Smooth muscle cell (in vitro differentiated cells): ENCODE results near the gene VRK1. TPM values are rescaled to one million over a fixed set of nuclear protein-coding genes. Genes with fewer than 3 reads are reported as not detected.

Experiments
- DNase-seq: peaks from one replicate; lab custom pipeline; 2025; ENCODE audit not compliant: unreplicated experiment; lab: John Stamatoyannopoulos, UW
- H2AFZ ChIP-seq: fragments of 200-600 bp; sonication (generic); 2 replicates; pipeline ENCODE4 v1.6.0; 2016; ENCODE audit warnings: antibody characterized with exemption, low read depth, mild to moderate bottlenecking
- H3F3A ChIP-seq: fragments of 200-600 bp; sonication (generic); 2 replicates; pipeline ENCODE4 v1.6.0; 2017; ENCODE audit warnings: antibody characterized with exemption, low read depth
- H3K27ac ChIP-seq: fragments of 200-600 bp; sonication (generic); 2 replicates; pipeline ENCODE4 v1.5.1; 2016; ENCODE audit warnings: low read depth, mild to moderate bottlenecking
- H3K27me3 ChIP-seq: fragments of 200-600 bp; sonication (generic); 2 replicates; pipeline ENCODE4 v1.6.1; 2016; ENCODE audit warnings: low read depth, mild to moderate bottlenecking
- H3K36me3 ChIP-seq: fragments of 200-600 bp; sonication (generic); 2 replicates; pipeline ENCODE4 v1.5.1; 2016; ENCODE audit warnings: low read depth
- H3K4me1 ChIP-seq: fragments of 200-600 bp; sonication (generic); 2 replicates; pipeline ENCODE4 v1.5.1; 2016; ENCODE audit warnings: low read depth
- H3K4me2 ChIP-seq: fragments of 200-600 bp; sonication (generic); 2 replicates; pipeline ENCODE4 v1.6.0; 2016; ENCODE audit warnings: mild to moderate bottlenecking
- H3K4me3 ChIP-seq: fragments of 200-600 bp; sonication (generic); 2 replicates; pipeline ENCODE4 v1.5.1; 2016; ENCODE audit warnings: mild to moderate bottlenecking
- H3K79me2 ChIP-seq: fragments of 200-600 bp; sonication (generic); 2 replicates; pipeline ENCODE4 v1.6.0; 2016; ENCODE audit warnings: low read depth, mild to moderate bottlenecking
- H3K9ac ChIP-seq: fragments of 200-600 bp; sonication (generic); 2 replicates; pipeline ENCODE4 v1.6.0; 2016; ENCODE audit warnings: low read depth
- H3K9me3 ChIP-seq: fragments of 200-600 bp; sonication (generic); replicated peaks from 2 replicates; pipeline ENCODE4 v1.5.1; 2016; ENCODE audit warnings: low read depth
- H4K20me1 ChIP-seq: fragments of 200-600 bp; sonication (generic); 2 replicates; pipeline ENCODE4 v1.6.0; 2016; ENCODE audit warnings: low read depth
- CTCF ChIP-seq: fragments of 200-600 bp; sonication (generic); IDR thresholded peaks from 2 replicates; pipeline ENCODE4 v1.5.1; 2017; ENCODE audit warnings: borderline replicate concordance, mild to moderate bottlenecking, antibody characterized with exemption; ENCODE audit not compliant: insufficient read depth, poor library complexity, severe bottlenecking
- WGBS: methylation state at CpG from one replicate; pipeline ENCODE4 v1.1.7; 2016; ENCODE audit warnings: low lambda C conversion rate; 5-methylcytosine and 5-hydroxymethylcytosine counted together
- polyA plus RNA-seq: library from polyadenylated mRNA; unstranded; fragments of >200 nt; fragmentation: Nextera tagmentation; extraction: Ambion mirVana; gene quantifications from 2 replicates; pipeline ENCODE4 v1.2.1, GENCODE V29; 2016
- total RNA-seq: library from RNA; depleted of rRNA; stranded (reverse); fragments of >200 nt; gene quantifications from 2 replicates; pipeline ENCODE4 v1.2.3, GENCODE V29; 2014

The VRK1 gene
- total and polyA plus RNA-seq, 2 experiments from 2014 or later = 13.7 to 13.9 TPM

- Histone ChIP-seq H4K20me1 (peaks cover 8% of the 10 kb centered on the region), H3K9ac (no peak overlapping the region), H3K27me3 (no peaks in the 10 kb centered on the region), H3K79me2 (peaks cover 51% of the 10 kb centered on the region), H3F3A (no peaks in the 10 kb centered on the region), H3K4me1 (peaks cover 11% of the 10 kb centered on the region), H2AFZ (no peak overlapping the region), H3K27ac (no peak overlapping the region), H3K4me3 (no peak overlapping the region), H3K36me3 (no peaks in the 10 kb centered on the region), H3K4me2 (no peak overlapping the region), H3K9me3 (no peaks in the 10 kb centered on the region)
- DNase-seq = no peak
- TF ChIP-seq CTCF = no peak
- WGBS = 86% methylated on average over 5 of the region's 5 CpGs
These were observed 4.7 kb downstream of the VRK1 start for GRCh38 chr14:96801931-96802330.

GRCh38 chr14:96802963-96803362 lies 5.8 kb downstream of the VRK1 start:
- no peaks in the 10 kb centered on the region for H3F3A ChIP-seq
- DNase-seq = no peak
- H3K4me1 ChIP-seq = peaks cover 10% of the 10 kb centered on the region
- H3K4me3 ChIP-seq = no peak overlapping the region
- 95% methylated on average over 5 of the region's 5 CpGs for WGBS
- peaks cover 46% of the 10 kb centered on the region for H3K79me2 ChIP-seq
- H3K27me3 ChIP-seq = no peaks in the 10 kb centered on the region
- H3K9ac ChIP-seq = no peak overlapping the region
- no peak for TF ChIP-seq CTCF
- H3K9me3 ChIP-seq = no peaks in the 10 kb centered on the region
- H4K20me1 ChIP-seq = peaks cover 8% of the 10 kb centered on the region
- H3K27ac ChIP-seq = no peak overlapping the region
- no peaks in the 10 kb centered on the region for H3K36me3 ChIP-seq
- no peak overlapping the region for H2AFZ ChIP-seq
- no peak overlapping the region for H3K4me2 ChIP-seq

GRCh38 chr14:96803958-96804357 lies 6.8 kb downstream of the VRK1 start:
- peaks cover 3% of the 10 kb centered on the region for H4K20me1 ChIP-seq
- no peak for DNase-seq
- H3K27me3 ChIP-seq = no peaks in the 10 kb centered on the region
- no peak overlapping the region for H3K4me2 ChIP-seq
- no peak overlapping the region for H3K9ac ChIP-seq
- H3F3A ChIP-seq = no peaks in the 10 kb centered on the region
- TF ChIP-seq CTCF = no peak
- H3K4me3 ChIP-seq = no peak overlapping the region
- H3K27ac ChIP-seq = no peak overlapping the region
- H3K4me1 ChIP-seq = peaks cover under 1% of the 10 kb centered on the region
- H3K79me2 ChIP-seq = peaks cover 43% of the 10 kb centered on the region
- H2AFZ ChIP-seq = no peak overlapping the region
- no peaks in the 10 kb centered on the region for H3K36me3 ChIP-seq
- no peaks in the 10 kb centered on the region for H3K9me3 ChIP-seq
- WGBS = 98% methylated on average over 2 of the region's 2 CpGs

GRCh38 chr14:96804895-96805294 lies 7.7 kb downstream of the VRK1 start:
- Histone ChIP-seq H3K4me1 (no peaks in the 10 kb centered on the region), H3K27me3 (no peaks in the 10 kb centered on the region), H3F3A (no peaks in the 10 kb centered on the region), H3K9ac (no peak overlapping the region), H3K4me2 (no peak overlapping the region), H3K36me3 (no peaks in the 10 kb centered on the region), H3K27ac (no peak overlapping the region), H3K9me3 (no peaks in the 10 kb centered on the region), H4K20me1 (peaks cover 3% of the 10 kb centered on the region), H3K79me2 (peaks cover 37% of the 10 kb centered on the region), H2AFZ (no peak overlapping the region), H3K4me3 (no peak overlapping the region)
- 93% methylated on average over 5 of the region's 5 CpGs for WGBS
- no peak for TF ChIP-seq CTCF
- DNase-seq = no peak
